HUES48 (cell line): ENCODE data around the gene PPP1R1A.

Source experiments
- H3K27ac ChIP-seq: one replicate; pipeline ENCODE4 v1.7.0; 2013; ENCODE audit warnings: low read depth, low read length, inconsistent platforms
- H3K27me3 ChIP-seq: 2 replicates; pipeline ENCODE4 v1.6.1; 2013; ENCODE audit warnings: mild to moderate bottlenecking, low read length; ENCODE audit not compliant: control insufficient read depth, insufficient read depth
- H3K36me3 ChIP-seq: 2 replicates; pipeline ENCODE4 v1.6.1; 2013; ENCODE audit warnings: low read length; ENCODE audit not compliant: control insufficient read depth, insufficient read depth
- H3K4me1 ChIP-seq: 2 replicates; pipeline ENCODE4 v1.6.1; 2013; ENCODE audit warnings: mild to moderate bottlenecking, low read length; ENCODE audit not compliant: control insufficient read depth, insufficient read depth
- H3K4me3 ChIP-seq: 2 replicates; pipeline ENCODE4 v1.5.1; 2013; ENCODE audit warnings: mild to moderate bottlenecking, low read depth, low read length
- H3K9ac ChIP-seq: 2 replicates; pipeline ENCODE4 v1.6.1; 2013; ENCODE audit warnings: mild to moderate bottlenecking, low read depth, low read length, moderate library complexity
- H3K9me3 ChIP-seq: 2 replicates; pipeline ENCODE4 v1.6.1; 2013; ENCODE audit warnings: low read length; ENCODE audit not compliant: control insufficient read depth, insufficient read depth

Gene PPP1R1A

GRCh38 chr12:54622463-54623183 lies 34.2 kb upstream of the PPP1R1A start:
- H3K27me3 ChIP-seq: peaks cover 4% of the 10 kb centered on the region; the same call in 1 of the 2 replicates
- H3K27ac ChIP-seq: no peak overlapping the region

GRCh38 chr12:54616933-54617680 lies 28.6 kb upstream of the PPP1R1A start:
- H3K9me3 ChIP-seq: no peaks in the 10 kb centered on the region
- no peak overlapping the region for H3K9ac ChIP-seq
- peaks cover 49% of the 10 kb centered on the region for H3K27me3 ChIP-seq
- no peak overlapping the region for H3K4me3 ChIP-seq
- no peak overlapping the region for H3K27ac ChIP-seq
- H3K4me1 ChIP-seq: no peaks in the 10 kb centered on the region
- no peaks in the 10 kb centered on the region for H3K36me3 ChIP-seq

More at GRCh38 chr12:54622463-54623183, 34.2 kb upstream of the PPP1R1A start:
- Histone ChIP-seq H3K4me1 (no peaks in the 10 kb centered on the region), H3K4me3 (no peak overlapping the region), H3K9me3 (peaks cover 3% of the 10 kb centered on the region; the same call in 1 of the 2 replicates), H3K36me3 (no peaks in the 10 kb centered on the region), H3K9ac (no peak overlapping the region)

GRCh38 chr12:54612225-54612750 lies 23.8 kb upstream of the PPP1R1A start:
- H3K27ac ChIP-seq: no peak overlapping the region
- no peak overlapping the region for H3K4me3 ChIP-seq
- H3K4me1 ChIP-seq: no peaks in the 10 kb centered on the region
- no peaks in the 10 kb centered on the region for H3K9me3 ChIP-seq
- H3K9ac ChIP-seq: no peak overlapping the region
- H3K27me3 ChIP-seq: peaks cover 92% of the 10 kb centered on the region
- H3K36me3 ChIP-seq: no peaks in the 10 kb centered on the region

- Histone ChIP-seq H3K9ac (no peak overlapping the region), H3K27me3 (peaks cover 91% of the 10 kb centered on the region), H3K4me1 (no peaks in the 10 kb centered on the region), H3K27ac (no peak overlapping the region), H3K9me3 (no peaks in the 10 kb centered on the region), H3K4me3 (no peak overlapping the region), H3K36me3 (no peaks in the 10 kb centered on the region)
Observed at GRCh38 chr12:54611715-54612149, 23.3 kb upstream of the PPP1R1A start.

GRCh38 chr12:54608769-54609168 lies 20.3 kb upstream of the PPP1R1A start:
- no peaks in the 10 kb centered on the region for H3K9me3 ChIP-seq
- H3K27ac ChIP-seq: no peak overlapping the region
- H3K27me3 ChIP-seq: peaks cover 69% of the 10 kb centered on the region
- no peaks in the 10 kb centered on the region for H3K4me1 ChIP-seq
- H3K9ac ChIP-seq: no peak overlapping the region
- H3K36me3 ChIP-seq: no peaks in the 10 kb centered on the region
- H3K4me3 ChIP-seq: no peak overlapping the region

GRCh38 chr12:54608156-54608555 lies 19.7 kb upstream of the PPP1R1A start:
- Histone ChIP-seq H3K27me3 (peaks cover 63% of the 10 kb centered on the region), H3K4me3 (no peak overlapping the region), H3K36me3 (no peaks in the 10 kb centered on the region)

GRCh38 chr12:54606556-54606955 lies 18.1 kb upstream of the PPP1R1A start:
- no peak overlapping the region for H3K4me3 ChIP-seq
- H3K36me3 ChIP-seq: no peaks in the 10 kb centered on the region
- H3K9ac ChIP-seq: no peak overlapping the region
- no peaks in the 10 kb centered on the region for H3K9me3 ChIP-seq
- peaks cover 47% of the 10 kb centered on the region for H3K27me3 ChIP-seq
- no peak overlapping the region for H3K27ac ChIP-seq
- H3K4me1 ChIP-seq: no peaks in the 10 kb centered on the region

More at GRCh38 chr12:54608156-54608555, 19.7 kb upstream of the PPP1R1A start:
- no peaks in the 10 kb centered on the region for H3K9me3 ChIP-seq
- no peaks in the 10 kb centered on the region for H3K4me1 ChIP-seq
- H3K9ac ChIP-seq: no peak overlapping the region
- H3K27ac ChIP-seq: no peak overlapping the region

GRCh38 chr12:54605138-54605970 lies 16.9 kb upstream of the PPP1R1A start:
- no peaks in the 10 kb centered on the region for H3K9me3 ChIP-seq
- no peak overlapping the region for H3K9ac ChIP-seq
- H3K27me3 ChIP-seq: peaks cover 35% of the 10 kb centered on the region
- H3K4me3 ChIP-seq: no peak overlapping the region
- H3K36me3 ChIP-seq: no peaks in the 10 kb centered on the region
- H3K27ac ChIP-seq: no peak overlapping the region
- no peaks in the 10 kb centered on the region for H3K4me1 ChIP-seq

GRCh38 chr12:54604436-54604835 lies 16.0 kb upstream of the PPP1R1A start:
- Histone ChIP-seq H3K9me3 (no peaks in the 10 kb centered on the region), H3K4me1 (no peaks in the 10 kb centered on the region), H3K36me3 (no peaks in the 10 kb centered on the region), H3K27ac (no peak overlapping the region), H3K27me3 (peaks cover 26% of the 10 kb centered on the region), H3K9ac (no peak overlapping the region), H3K4me3 (no peak overlapping the region)

GRCh38 chr12:54603872-54604271 lies 15.4 kb upstream of the PPP1R1A start:
- H3K27me3 ChIP-seq: peaks cover 21% of the 10 kb centered on the region
- H3K27ac ChIP-seq: no peak overlapping the region
- H3K9ac ChIP-seq: no peak overlapping the region
- no peaks in the 10 kb centered on the region for H3K9me3 ChIP-seq
- H3K4me3 ChIP-seq: no peak overlapping the region
- no peaks in the 10 kb centered on the region for H3K4me1 ChIP-seq
- no peaks in the 10 kb centered on the region for H3K36me3 ChIP-seq
